ENCODE data around the gene GTSE1. TPM values are rescaled to one million over a fixed set of nuclear protein-coding genes. Genes with fewer than 3 reads are reported as not detected.

GTSE1 gene
- total RNA-seq, 1 experiment from 2014 or later, result 46.1 TPM

GRCh38 chr22:46365166-46365624, 68.5 kb downstream of the GTSE1 start:
- no peak overlapping the region for H3K9ac ChIP-seq (ENCODE audit: low read length)
- ATAC-seq, result no peak
- no peaks in the 10 kb centered on the region; a peak in 1 of 4 replicates for H3K36me3 ChIP-seq (ENCODE audit: control insufficient read depth in 1 of 2, insufficient read depth in 2 of 2, low read length in 2 of 2)
- peaks cover 0 to 9% of the 10 kb centered on the region in 2 experiments; a peak in 2 of 4 replicates for H3K4me1 ChIP-seq (ENCODE audit: control insufficient read depth in 1 of 2, insufficient read depth in 2 of 2, low read length in 2 of 2)
- no peaks in the 10 kb centered on the region for H4K20me1 ChIP-seq (ENCODE audit: insufficient read depth)
- no peak overlapping the region for H3K4me2 ChIP-seq (ENCODE audit: low read length)
- ChIA-PET RAD21 (ENCODE audit: low non-redundant PET in 1 of 2, low total read pairs in 2 of 2, uncharacterized antibody in 2 of 2, unreplicated experiment in 2 of 2) (no interaction called here), POLR2A (no interaction called here), CTCF (no interaction called here)
- no peak overlapping the region for H3K27ac ChIP-seq (ENCODE audit: low read depth, low read length)
- BruUV-seq (replicated peaks), result no TSS peak
- no peak overlapping the region for H2AFZ ChIP-seq (ENCODE audit: low read depth, low read length, poor library complexity, severe bottlenecking)
- no peaks in the 10 kb centered on the region for H3K9me3 ChIP-seq (ENCODE audit: control insufficient read depth in 1 of 2, insufficient read depth in 1 of 2, low read depth in 1 of 2, low read length in 2 of 2)
- H3K4me3 ChIP-seq (replicated peaks in 1 of 2; ENCODE audit: low read depth in 1 of 2, low read length in 2 of 2), result no peak overlapping the region
- no peaks in the 10 kb centered on the region for H3K9me2 ChIP-seq (ENCODE audit: insufficient read depth)
- H3K27me3 ChIP-seq (ENCODE audit: insufficient read depth, low read length), result no peaks in the 10 kb centered on the region
- intact Hi-C loops (cut with micrococcal nuclease), result no loop called here
- no peak for DNase-seq (ENCODE audit: low read depth, low spot score)
- H3K79me2 ChIP-seq (ENCODE audit: insufficient read depth, low read length), result no peaks in the 10 kb centered on the region
- TF ChIP-seq SRF (IDR thresholded peaks at IDR 0.05; ENCODE audit: low read depth), result no peak
- TF ChIP-seq EGR1 (IDR thresholded peaks at IDR 0.05; ENCODE audit: low read depth), result no peak

DNA sequence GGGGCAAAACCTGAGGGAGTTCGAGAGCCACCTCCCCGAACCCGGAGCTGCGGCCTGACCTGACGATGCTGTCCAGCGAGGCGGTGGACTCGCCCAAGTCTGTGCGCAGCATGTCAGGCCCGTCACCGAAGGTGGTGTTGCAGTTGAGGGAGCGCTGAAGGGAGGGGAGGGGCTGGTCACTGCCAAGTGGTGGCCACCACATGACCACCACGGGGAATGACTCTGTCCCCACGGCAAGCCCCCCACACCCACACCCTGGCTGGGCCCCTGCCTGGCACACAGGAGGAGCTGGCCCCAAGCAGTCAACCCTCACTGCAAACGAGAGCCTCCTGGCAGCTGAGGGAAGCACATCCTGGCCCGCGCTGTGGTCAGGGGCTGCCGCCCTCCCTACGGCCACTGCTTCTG, 69.7 kb downstream of the GTSE1 start:
- no TSS peak for BruUV-seq (replicated peaks)

More for the DNA sequence above, 69.7 kb downstream of the GTSE1 start:
- ChIA-PET POLR2A (no interaction called here), CTCF (no interaction called here), RAD21 (ENCODE audit: low non-redundant PET in 1 of 2, low total read pairs in 2 of 2, uncharacterized antibody in 2 of 2, unreplicated experiment in 2 of 2) (interaction anchor here in 1 of 2 experiments (2.1 kb wide), 1 partner anchor 176 kb away, joined by 31 read pairs; no protein-coding TSS in a partner anchor)
- Histone ChIP-seq H4K20me1 (ENCODE audit: insufficient read depth) (no peaks in the 10 kb centered on the region), H3K9me2 (ENCODE audit: insufficient read depth) (no peaks in the 10 kb centered on the region), H3K9ac (ENCODE audit: low read length) (no peak overlapping the region), H3K4me3 (replicated peaks in 1 of 2; ENCODE audit: low read depth in 1 of 2, low read length in 2 of 2) (no peak overlapping the region), H3K36me3 (ENCODE audit: control insufficient read depth in 1 of 2, insufficient read depth in 2 of 2, low read length in 2 of 2) (no peaks in the 10 kb centered on the region; a peak in 1 of 4 replicates), H3K4me1 (ENCODE audit: control insufficient read depth in 1 of 2, insufficient read depth in 2 of 2, low read length in 2 of 2) (peaks cover 0 to 12% of the 10 kb centered on the region in 2 experiments; a peak in 2 of 4 replicates), H3K4me2 (ENCODE audit: low read length) (no peak overlapping the region), H3K27ac (ENCODE audit: low read depth, low read length) (no peak overlapping the region), H3K27me3 (ENCODE audit: insufficient read depth, low read length) (no peaks in the 10 kb centered on the region), H3K9me3 (ENCODE audit: control insufficient read depth in 1 of 2, insufficient read depth in 1 of 2, low read depth in 1 of 2, low read length in 2 of 2) (no peaks in the 10 kb centered on the region), H3K79me2 (ENCODE audit: insufficient read depth, low read length) (no peaks in the 10 kb centered on the region), H2AFZ (ENCODE audit: low read depth, low read length, poor library complexity, severe bottlenecking) (no peak overlapping the region)
- ATAC-seq (no peak), DNase-seq (ENCODE audit: low read depth, low spot score) (no peak)
- intact Hi-C loops (cut with micrococcal nuclease), result no loop called here
- TF ChIP-seq CBX3 (IDR thresholded peaks at IDR 0.05; ENCODE audit: low read depth) (no peak), ELF1 (IDR thresholded peaks at IDR 0.05; ENCODE audit: borderline replicate concordance, low read depth) (no peak), ZBTB33 (IDR thresholded peaks at IDR 0.05; ENCODE audit: extremely low read depth, insufficient replicate concordance, low read length) (no peak), SP1 (IDR thresholded peaks at IDR 0.05; ENCODE audit: low read depth) (no peak), CEBPB (IDR thresholded peaks at IDR 0.05; ENCODE audit: low read depth) (no peak), EZH2phosphoT487 (IDR thresholded peaks at IDR 0.05; ENCODE audit: borderline replicate concordance) (no peak), ZFX (IDR thresholded peaks at IDR 0.05) (no peak), EGR1 (IDR thresholded peaks at IDR 0.05; ENCODE audit: low read depth) (no peak), POLR2AphosphoS5 (IDR thresholded peaks at IDR 0.05; ENCODE audit: low read depth, low read length) (no peak), SRF (IDR thresholded peaks at IDR 0.05; ENCODE audit: low read depth) (no peak)
